ENCODE measurements around the gene ZNF506.
"Not testable (repeated sequence)": the region's sequence is repeated elsewhere in the genome, so short reads cannot be mapped to it uniquely, and the experiment has no call there.

DNA sequence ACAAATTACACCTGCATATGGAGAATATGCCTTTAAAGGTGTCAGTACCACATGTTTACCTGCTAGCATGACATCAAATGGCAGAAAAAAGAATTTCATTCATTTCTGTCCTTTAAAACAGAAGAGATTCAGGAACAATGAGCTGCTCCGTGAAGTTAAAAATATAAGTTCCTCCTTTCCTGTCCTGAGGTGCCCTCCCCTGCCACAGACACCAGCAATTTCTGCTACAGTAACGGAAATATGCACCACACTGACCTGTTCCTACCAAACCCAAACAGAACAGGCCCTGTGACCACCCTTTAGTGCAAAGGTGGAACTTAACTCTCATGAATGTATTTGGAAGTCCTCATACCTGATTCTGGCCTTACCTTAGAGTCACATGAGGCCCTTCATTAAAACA is 30.2 kb upstream of the ZNF506 start:
- TF ChIP-seq, protein P1, sequence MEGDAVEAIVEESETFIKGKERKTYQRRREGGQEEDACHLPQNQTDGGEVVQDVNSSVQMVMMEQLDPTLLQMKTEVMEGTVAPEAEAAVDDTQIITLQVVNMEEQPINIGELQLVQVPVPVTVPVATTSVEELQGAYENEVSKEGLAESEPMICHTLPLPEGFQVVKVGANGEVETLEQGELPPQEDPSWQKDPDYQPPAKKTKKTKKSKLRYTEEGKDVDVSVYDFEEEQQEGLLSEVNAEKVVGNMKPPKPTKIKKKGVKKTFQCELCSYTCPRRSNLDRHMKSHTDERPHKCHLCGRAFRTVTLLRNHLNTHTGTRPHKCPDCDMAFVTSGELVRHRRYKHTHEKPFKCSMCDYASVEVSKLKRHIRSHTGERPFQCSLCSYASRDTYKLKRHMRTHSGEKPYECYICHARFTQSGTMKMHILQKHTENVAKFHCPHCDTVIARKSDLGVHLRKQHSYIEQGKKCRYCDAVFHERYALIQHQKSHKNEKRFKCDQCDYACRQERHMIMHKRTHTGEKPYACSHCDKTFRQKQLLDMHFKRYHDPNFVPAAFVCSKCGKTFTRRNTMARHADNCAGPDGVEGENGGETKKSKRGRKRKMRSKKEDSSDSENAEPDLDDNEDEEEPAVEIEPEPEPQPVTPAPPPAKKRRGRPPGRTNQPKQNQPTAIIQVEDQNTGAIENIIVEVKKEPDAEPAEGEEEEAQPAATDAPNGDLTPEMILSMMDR (IDR thresholded peaks at IDR 0.05): not testable (repeated sequence)
- TF ChIP-seq POLR2A (IDR thresholded peaks at IDR 0.05): not testable (repeated sequence)
